SK-N-SH (cell line): ENCODE data around the gene SORCS3. TPM values are rescaled to one million over a fixed set of nuclear protein-coding genes. Genes with fewer than 3 reads are reported as not detected.

ENCODE experiments used
- CTCF ChIA-PET: fragments of 300-600, 350-600 bp; formaldehyde crosslinking; extraction: SDS; loops from one replicate; lab custom pipeline; 2021; lab: Yijun Ruan, JAX
- POLR2A ChIA-PET: fragments of 350-600 bp; sonication (Branson Sonifier 250); formaldehyde crosslinking; extraction: SDS; loops from one replicate; lab custom pipeline; 2020; ENCODE audit warnings: antibody characterized with exemption, inconsistent platforms; lab: Yijun Ruan, JAX
- DNase-seq: peaks from one replicate; pipeline ENCODE4 v3.0.0; 2012
- H2AFZ ChIP-seq: fragments of 200-600 bp; sonication (generic); 2 replicates; pipeline ENCODE4 v1.8.1; 2016; ENCODE audit warnings: antibody characterized with exemption, mild to moderate bottlenecking, low read depth
- H3F3A ChIP-seq: fragments of 200-600 bp; sonication (generic); replicated peaks from 2 replicates; pipeline ENCODE3; 2016; ENCODE audit warnings: antibody characterized with exemption, mild to moderate bottlenecking; ENCODE audit not compliant: insufficient read depth
- H3K27ac ChIP-seq, 2 experiments: fragments of 200-500 bp in 1 of 2; fragments of 200-600 bp in 1 of 2; sonication (Bioruptor generic) in 1 of 2; sonication (generic), shearing (Covaris generic) in 1 of 2; 2 replicates each; pipeline versions ENCODE4 v1.5.1 to v1.6.1; 2014 to 2016; ENCODE audit warnings: low read depth in 2 of 2, inconsistent platforms in 1 of 2, low read length in 1 of 2, mild to moderate bottlenecking in 1 of 2, mixed read lengths in 1 of 2
- H3K27me3 ChIP-seq: fragments of 200-600 bp; sonication (generic), shearing (Covaris generic); 2 replicates; pipeline ENCODE4 v1.6.1; 2016; ENCODE audit warnings: mixed run types; ENCODE audit not compliant: insufficient read depth
- H3K36me3 ChIP-seq, 2 experiments: fragments of 200-500 bp in 1 of 2; fragments of 200-600 bp in 1 of 2; sonication (Bioruptor generic) in 1 of 2; sonication (generic) in 1 of 2; replicated peaks in 1 of 2; 2 replicates each; pipeline versions ENCODE3 to v1.5.1; 2014 to 2016; ENCODE audit warnings: low read length in 1 of 2, mild to moderate bottlenecking in 1 of 2; ENCODE audit not compliant: insufficient read depth in 2 of 2, control insufficient read depth in 1 of 2
- H3K4me1 ChIP-seq, 2 experiments: fragments of 200-500 bp in 1 of 2; fragments of 200-600 bp in 1 of 2; sonication (Bioruptor generic) in 1 of 2; sonication (generic), shearing (Covaris generic) in 1 of 2; 2 replicates each; pipeline versions ENCODE4 v1.5.1 to v1.6.1; 2014 to 2016; ENCODE audit warnings: low read depth in 1 of 2, low read length in 1 of 2, mixed run types in 1 of 2; ENCODE audit not compliant: insufficient read depth in 2 of 2, control insufficient read depth in 1 of 2
- H3K4me2 ChIP-seq: fragments of 200-600 bp; sonication (generic), shearing (Covaris generic); 2 replicates; pipeline ENCODE4 v1.6.1; 2017; ENCODE audit warnings: mixed run types
- H3K4me3 ChIP-seq, 2 experiments: fragments of 200-500 bp in 1 of 2; fragments of 200-600 bp in 1 of 2; sonication (Bioruptor generic) in 1 of 2; sonication (generic), shearing (Covaris generic) in 1 of 2; 2 replicates each; pipeline versions ENCODE4 v1.5.1 to v1.8.1; 2014 to 2016; ENCODE audit warnings: low read depth in 2 of 2, inconsistent platforms in 1 of 2, low read length in 1 of 2, mild to moderate bottlenecking in 1 of 2, mixed read lengths in 1 of 2, moderate library complexity in 1 of 2
- H3K79me2 ChIP-seq: fragments of 200-600 bp; sonication (generic); 2 replicates; pipeline ENCODE4 v1.8.1; 2017; ENCODE audit warnings: mild to moderate bottlenecking; ENCODE audit not compliant: insufficient read depth
- H3K9ac ChIP-seq: fragments of 200-600 bp; sonication (generic); 2 replicates; pipeline ENCODE4 v1.6.1; 2017; ENCODE audit warnings: mixed run types
- H3K9me2 ChIP-seq: fragments of 200-600 bp; sonication (generic); 2 replicates; pipeline ENCODE4 v1.6.1; 2017; ENCODE audit warnings: mixed run types
- H3K9me3 ChIP-seq: fragments of 200-600 bp; sonication (generic); 2 replicates; pipeline ENCODE4 v1.6.1; 2017; ENCODE audit warnings: mixed run types, mild to moderate bottlenecking, moderate library complexity
- H4K20me1 ChIP-seq: fragments of 200-600 bp; sonication (generic); 2 replicates; pipeline ENCODE4 v1.6.1; 2017; ENCODE audit warnings: mild to moderate bottlenecking, mixed run types; ENCODE audit not compliant: insufficient read depth
- CHD2 ChIP-seq: fragments of 150-350 bp; IDR thresholded peaks from 2 replicates; pipeline ENCODE4 v1.6.1; 2018; ENCODE audit warnings: low read length; ENCODE audit not compliant: partially characterized antibody
- ELF1 ChIP-seq: IDR thresholded peaks from 2 replicates; pipeline ENCODE4 v1.4.0; 2012
- EP300 ChIP-seq, 2 experiments: IDR thresholded peaks; 2 replicates each; pipeline versions ENCODE4 v1.4.0 to v1.6.1; 2012; ENCODE audit warnings: borderline replicate concordance in 1 of 2, low read depth in 1 of 2, low read length in 1 of 2
- FOXM1 ChIP-seq: IDR thresholded peaks from 2 replicates; pipeline ENCODE4 v1.4.0; 2012; ENCODE audit warnings: low read depth, mild to moderate bottlenecking
- MEF2A ChIP-seq: IDR thresholded peaks from 2 replicates; pipeline ENCODE4 v1.4.0; 2012; ENCODE audit warnings: low read depth, borderline replicate concordance
- MXI1 ChIP-seq: IDR thresholded peaks from 2 replicates; pipeline ENCODE4 v1.6.1; 2012; ENCODE audit warnings: mild to moderate bottlenecking, low read depth, low read length, improper control_type of control experiment
- NRF1 ChIP-seq: IDR thresholded peaks from 2 replicates; pipeline ENCODE4 v1.6.1; 2012; ENCODE audit warnings: low read depth, mild to moderate bottlenecking, low read length
- RAD21 ChIP-seq: IDR thresholded peaks from 2 replicates; pipeline ENCODE4 v1.6.1; 2012; ENCODE audit warnings: mild to moderate bottlenecking, low read length
- TAF1 ChIP-seq: IDR thresholded peaks from 2 replicates; pipeline ENCODE4 v1.6.1; 2012; ENCODE audit warnings: low read depth, mild to moderate bottlenecking, low read length, moderate library complexity, borderline replicate concordance
- TCF12 ChIP-seq: IDR thresholded peaks from 2 replicates; pipeline ENCODE4 v1.4.0; 2012
- WGBS: methylation state at CpG from one replicate; pipeline ENCODE4 v1.1.6; 2017; ENCODE audit warnings: low lambda C conversion rate; 5-methylcytosine and 5-hydroxymethylcytosine counted together
- polyA plus RNA-seq, 3 experiments: library from polyadenylated mRNA; depleted of rRNA; stranded (reverse); fragments of >200 nt; gene quantifications; 2 replicates each; pipeline ENCODE4 v1.2.3, GENCODE V29; 2012
- TF ChIP-seq, protein P1 (sequence below): fragments of 150-350 bp; IDR thresholded peaks from 2 replicates; pipeline ENCODE4 v1.6.1; 2016; ENCODE audit warnings: mild to moderate bottlenecking, low read depth, low read length
- TF ChIP-seq, protein P2 (sequence below): IDR thresholded peaks from 2 replicates; pipeline ENCODE4 v1.4.0; 2012; ENCODE audit warnings: low read depth
- TF ChIP-seq, protein P3 (sequence below): fragments of 200-600 bp; sonication (generic); IDR thresholded peaks from 2 replicates; pipeline ENCODE4 v1.6.1; 2017; ENCODE audit warnings: antibody characterized with exemption, mild to moderate bottlenecking, moderate library complexity

SORCS3 gene
- polyA plus RNA-seq, 1 of the 3 experiments (the other 2 are of a cell fraction): not detected

DNA sequence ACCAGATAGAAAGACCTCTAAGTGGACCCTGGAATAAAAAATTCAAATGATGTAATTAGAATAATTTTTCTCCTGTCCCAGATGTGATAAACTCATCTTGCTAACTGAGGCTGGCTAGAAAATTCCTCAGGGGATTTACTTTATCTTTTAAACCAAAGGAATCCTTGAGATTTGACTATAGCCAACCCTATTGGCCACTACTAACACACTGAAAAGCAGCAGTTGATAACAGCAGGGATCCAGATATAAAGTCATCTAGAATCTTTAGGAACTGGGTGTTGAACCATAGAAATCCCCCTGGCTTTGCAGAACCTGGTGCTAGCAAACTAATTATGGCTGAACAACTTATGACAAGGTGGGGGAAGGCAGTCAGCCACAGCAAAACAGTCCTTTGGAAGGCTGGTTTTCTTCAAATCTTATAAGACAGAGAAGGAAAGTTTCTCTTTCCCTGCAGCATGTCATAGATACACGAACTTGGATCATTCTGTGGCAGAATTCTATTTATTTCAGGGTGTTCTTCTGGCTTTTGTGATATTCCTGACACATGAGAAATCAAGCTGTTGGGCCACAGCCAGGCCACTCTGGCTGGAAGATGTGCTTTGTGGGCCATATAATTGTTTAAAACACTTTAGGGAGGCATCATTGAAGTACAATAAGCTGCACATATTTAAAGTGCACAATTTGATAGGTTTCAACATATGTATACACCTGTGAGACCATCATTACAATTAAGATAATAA, 643.6 kb downstream of the SORCS3 start:
- Histone ChIP-seq H3K27me3 (no peaks in the 10 kb centered on the region), H3K4me2 (no peak overlapping the region), H3F3A (no peaks in the 10 kb centered on the region), H3K9ac (no peak overlapping the region), H3K9me3 (no peaks in the 10 kb centered on the region), H4K20me1 (no peaks in the 10 kb centered on the region), H3K4me1 (no peaks in the 10 kb centered on the region; a peak in 1 of 4 replicates), H3K79me2 (no peaks in the 10 kb centered on the region), H3K36me3 (no peaks in the 10 kb centered on the region), H3K27ac (no peak overlapping the region), H3K4me3 (no peak overlapping the region), H2AFZ (no peak overlapping the region), H3K9me2 (no peaks in the 10 kb centered on the region)
- WGBS: 17% methylated on average over 1 of the region's 1 CpG
- TF ChIP-seq, protein P1, sequence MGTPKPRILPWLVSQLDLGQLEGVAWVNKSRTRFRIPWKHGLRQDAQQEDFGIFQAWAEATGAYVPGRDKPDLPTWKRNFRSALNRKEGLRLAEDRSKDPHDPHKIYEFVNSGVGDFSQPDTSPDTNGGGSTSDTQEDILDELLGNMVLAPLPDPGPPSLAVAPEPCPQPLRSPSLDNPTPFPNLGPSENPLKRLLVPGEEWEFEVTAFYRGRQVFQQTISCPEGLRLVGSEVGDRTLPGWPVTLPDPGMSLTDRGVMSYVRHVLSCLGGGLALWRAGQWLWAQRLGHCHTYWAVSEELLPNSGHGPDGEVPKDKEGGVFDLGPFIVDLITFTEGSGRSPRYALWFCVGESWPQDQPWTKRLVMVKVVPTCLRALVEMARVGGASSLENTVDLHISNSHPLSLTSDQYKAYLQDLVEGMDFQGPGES: no peak
- no peak for TF ChIP-seq MEF2A
- TF ChIP-seq RAD21: no peak
- TF ChIP-seq MXI1: no peak
- TF ChIP-seq FOXM1: no peak
- TF ChIP-seq, protein P2, sequence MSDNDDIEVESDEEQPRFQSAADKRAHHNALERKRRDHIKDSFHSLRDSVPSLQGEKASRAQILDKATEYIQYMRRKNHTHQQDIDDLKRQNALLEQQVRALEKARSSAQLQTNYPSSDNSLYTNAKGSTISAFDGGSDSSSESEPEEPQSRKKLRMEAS: no peak
- TF ChIP-seq ELF1: no peak
- TF ChIP-seq EP300 (IDR thresholded peaks at IDR 0.05; ENCODE audit: borderline replicate concordance in 1 of 2, low read depth in 1 of 2, low read length in 1 of 2): no peak
- POLR2A ChIA-PET: interaction anchor here (0.6 kb wide), 1 partner anchor 181 kb away, joined by 3 read pairs; no protein-coding TSS in a partner anchor
- CTCF ChIA-PET: interaction anchor here (0.9 kb wide), 1 partner anchor 191 kb away, joined by 3 read pairs; no protein-coding TSS in a partner anchor
- no peak for DNase-seq

DNA sequence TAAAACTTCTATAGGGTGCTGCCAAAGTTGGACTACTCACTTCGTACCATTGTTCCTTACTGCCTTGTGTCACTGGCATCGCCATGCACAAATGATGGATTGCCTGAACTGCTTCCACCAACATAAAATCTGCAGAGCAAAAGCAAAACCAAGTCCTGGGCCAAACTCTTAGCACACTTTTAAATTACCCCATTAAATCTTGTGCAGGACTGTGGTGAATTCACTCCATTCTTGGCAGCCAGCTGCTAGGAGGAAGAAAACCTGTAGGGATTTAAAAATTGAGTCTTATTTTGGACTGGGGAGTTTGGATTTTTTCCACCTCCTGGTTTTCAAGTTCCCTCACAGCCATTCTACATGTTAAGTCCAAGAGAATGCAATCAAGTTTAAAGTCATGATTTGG, 646.9 kb downstream of the SORCS3 start:
- Histone ChIP-seq H3K4me3 (no peak overlapping the region), H3F3A (no peaks in the 10 kb centered on the region), H4K20me1 (no peaks in the 10 kb centered on the region), H2AFZ (no peak overlapping the region), H3K9me3 (no peaks in the 10 kb centered on the region), H3K4me2 (no peak overlapping the region), H3K27me3 (no peaks in the 10 kb centered on the region), H3K36me3 (no peaks in the 10 kb centered on the region), H3K4me1 (peaks cover 0 to 10% of the 10 kb centered on the region in 2 experiments; a peak in 2 of 4 replicates), H3K9me2 (no peaks in the 10 kb centered on the region), H3K9ac (no peak overlapping the region), H3K27ac (no peak overlapping the region), H3K79me2 (no peaks in the 10 kb centered on the region)
- POLR2A ChIA-PET: no interaction called here
- TF ChIP-seq FOXM1: no peak
- TF ChIP-seq NRF1: no peak
- no peak for TF ChIP-seq TAF1
- TF ChIP-seq, protein P3, sequence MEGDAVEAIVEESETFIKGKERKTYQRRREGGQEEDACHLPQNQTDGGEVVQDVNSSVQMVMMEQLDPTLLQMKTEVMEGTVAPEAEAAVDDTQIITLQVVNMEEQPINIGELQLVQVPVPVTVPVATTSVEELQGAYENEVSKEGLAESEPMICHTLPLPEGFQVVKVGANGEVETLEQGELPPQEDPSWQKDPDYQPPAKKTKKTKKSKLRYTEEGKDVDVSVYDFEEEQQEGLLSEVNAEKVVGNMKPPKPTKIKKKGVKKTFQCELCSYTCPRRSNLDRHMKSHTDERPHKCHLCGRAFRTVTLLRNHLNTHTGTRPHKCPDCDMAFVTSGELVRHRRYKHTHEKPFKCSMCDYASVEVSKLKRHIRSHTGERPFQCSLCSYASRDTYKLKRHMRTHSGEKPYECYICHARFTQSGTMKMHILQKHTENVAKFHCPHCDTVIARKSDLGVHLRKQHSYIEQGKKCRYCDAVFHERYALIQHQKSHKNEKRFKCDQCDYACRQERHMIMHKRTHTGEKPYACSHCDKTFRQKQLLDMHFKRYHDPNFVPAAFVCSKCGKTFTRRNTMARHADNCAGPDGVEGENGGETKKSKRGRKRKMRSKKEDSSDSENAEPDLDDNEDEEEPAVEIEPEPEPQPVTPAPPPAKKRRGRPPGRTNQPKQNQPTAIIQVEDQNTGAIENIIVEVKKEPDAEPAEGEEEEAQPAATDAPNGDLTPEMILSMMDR: no peak
- no peak for TF ChIP-seq CHD2
- TF ChIP-seq TCF12: no peak
- WGBS: 8% methylated on average over 2 of the region's 2 CpGs
- DNase-seq: no peak
- CTCF ChIA-PET: no interaction called here
